ES-I3 (cell line): ENCODE results near the gene VPS37D.
"Not testable (repeated sequence)": the region's sequence is repeated elsewhere in the genome, so short reads cannot be mapped to it uniquely, and the experiment has no call there.

Experiments
- H3K36me3 ChIP-seq: 2 replicates; pipeline ENCODE4 v1.6.1; 2013; ENCODE audit warnings: mild to moderate bottlenecking, low read length, control low read depth, moderate library complexity; ENCODE audit not compliant: insufficient read depth
- H3K4me1 ChIP-seq: 2 replicates; pipeline ENCODE4 v1.6.1; 2013; ENCODE audit warnings: mild to moderate bottlenecking, control low read depth, low read length; ENCODE audit not compliant: insufficient read depth
- H3K9ac ChIP-seq: 2 replicates; pipeline ENCODE4 v1.6.1; 2013; ENCODE audit warnings: low read depth, mild to moderate bottlenecking, low read length, moderate library complexity
- H3K9me3 ChIP-seq: 2 replicates; pipeline ENCODE4 v1.6.1; 2013; ENCODE audit warnings: mild to moderate bottlenecking, low read length, moderate library complexity; ENCODE audit not compliant: control insufficient read depth, insufficient read depth

VPS37D gene

GRCh38 chr7:73716318-73716890 is 48.8 kb downstream of the VPS37D start:
- Histone ChIP-seq H3K36me3 (no peaks in the 10 kb centered on the region), H3K9ac (no peak overlapping the region), H3K4me1 (peaks cover 9% of the 10 kb centered on the region; the same call in 1 of the 2 replicates), H3K9me3 (no peaks in the 10 kb centered on the region)

- no peak overlapping the region for H3K9ac ChIP-seq
- no peaks in the 10 kb centered on the region for H3K36me3 ChIP-seq
- H3K9me3 ChIP-seq = no peaks in the 10 kb centered on the region
- H3K4me1 ChIP-seq = peaks cover 9% of the 10 kb centered on the region; the same call in 1 of the 2 replicates
These were observed 49.6 kb downstream of the VPS37D start for GRCh38 chr7:73717025-73717807.

- H3K4me1 ChIP-seq = peaks cover 9% of the 10 kb centered on the region; the same call in 1 of the 2 replicates
These were observed 50.4 kb downstream of the VPS37D start for GRCh38 chr7:73717991-73718405.

GRCh38 chr7:73718438-73718881 is 50.8 kb downstream of the VPS37D start:
- Histone ChIP-seq H3K4me1 (peaks cover 9% of the 10 kb centered on the region; the same call in 1 of the 2 replicates), H3K9ac (peak overlapping the region; percentile 94; the same call in 1 of the 2 replicates)

More at GRCh38 chr7:73717991-73718405, 50.4 kb downstream of the VPS37D start:
- no peaks in the 10 kb centered on the region for H3K36me3 ChIP-seq
- no peaks in the 10 kb centered on the region for H3K9me3 ChIP-seq
- H3K9ac ChIP-seq = no peak overlapping the region

GRCh38 chr7:73718905-73719805 is 51.5 kb downstream of the VPS37D start, which contains the start of gene STX1A:
STX1A (minus strand) TSS chr7:73719669; CDS start chr7:73719631, 38 bp downstream.
- Histone ChIP-seq H3K36me3 (no peaks in the 10 kb centered on the region), H3K9ac (peak within 1 kb of the TSS; percentile 94), H3K9me3 (no peaks in the 10 kb centered on the region), H3K4me1 (peaks cover 9% of the 10 kb centered on the region; the same call in 1 of the 2 replicates)

More at GRCh38 chr7:73718438-73718881, 50.8 kb downstream of the VPS37D start:
- no peaks in the 10 kb centered on the region for H3K36me3 ChIP-seq
- H3K9me3 ChIP-seq = no peaks in the 10 kb centered on the region

- Histone ChIP-seq H3K4me1 (peaks cover 9% of the 10 kb centered on the region; the same call in 1 of the 2 replicates), H3K9me3 (no peaks in the 10 kb centered on the region), H3K9ac (peak overlapping the region; percentile 36; the same call in 1 of the 2 replicates), H3K36me3 (no peaks in the 10 kb centered on the region)
These were observed 52.2 kb downstream of the VPS37D start for GRCh38 chr7:73719806-73720169.

GRCh38 chr7:73720443-73720842 is 52.8 kb downstream of the VPS37D start:
- not testable (repeated sequence) for H3K4me1 ChIP-seq, H3K9me3 ChIP-seq, H3K9ac ChIP-seq, H3K36me3 ChIP-seq

GRCh38 chr7:73721377-73721817 is 53.8 kb downstream of the VPS37D start:
- Histone ChIP-seq H3K9me3 (no peaks in the 10 kb centered on the region), H3K4me1 (no peaks in the 10 kb centered on the region), H3K9ac (no peak overlapping the region), H3K36me3 (no peaks in the 10 kb centered on the region)
